Stimulated activated CD8-positive, alpha-beta memory T cell treated with anti-CD3 and anti-CD28 coated beads, Interleukin-4, amount 100 ng/mL, for 24 hours (primary cell): ENCODE data around the gene FHIP1A.

Experiments used
- DNase-seq: peaks from one replicate; pipeline ENCODE4 v3.0.0-alpha.2; 2020; ENCODE audit warnings: low read depth

Gene FHIP1A

GRCh38 chr4:151417766-151418376 is 8.9 kb downstream of the FHIP1A start:
- DNase-seq, result no peak

DNA sequence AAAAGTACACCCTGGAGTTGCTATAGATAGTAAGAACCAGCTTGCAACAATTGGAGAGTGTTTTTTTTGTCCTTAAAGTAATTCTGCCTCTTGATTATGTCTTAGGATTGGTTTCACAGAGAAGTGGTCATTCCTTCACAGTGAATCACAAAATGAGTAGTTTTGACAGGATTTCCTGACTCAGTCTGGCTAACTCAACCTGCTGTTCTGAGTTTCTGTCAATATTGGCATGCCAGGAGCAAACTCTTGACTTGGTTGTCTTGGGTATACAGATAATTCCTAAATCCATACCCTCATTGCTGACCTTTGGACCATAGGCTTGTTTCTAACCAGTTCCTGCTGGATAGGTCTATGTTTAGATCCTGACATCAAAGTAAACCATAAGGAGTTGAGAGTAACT is 9.4 kb downstream of the FHIP1A start:
- no peak for DNase-seq

DNA sequence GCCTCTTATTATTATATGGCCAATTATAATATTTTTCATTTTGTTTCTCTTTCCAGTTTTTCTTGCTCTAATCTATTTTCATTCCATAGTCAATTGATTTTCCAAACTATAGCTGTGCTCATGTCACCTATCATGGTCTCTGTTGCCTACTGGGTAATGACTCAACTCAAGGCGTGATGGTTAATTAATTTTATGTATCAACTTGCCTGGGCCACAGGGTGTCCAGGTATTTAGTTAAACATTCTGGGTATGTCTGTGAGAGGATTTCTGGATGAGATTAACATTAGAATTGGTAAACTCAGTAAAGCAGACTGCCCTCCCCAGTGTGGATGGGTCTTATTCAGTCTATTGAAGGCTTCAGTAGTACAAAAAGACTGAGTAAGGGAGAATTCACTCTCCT is 9.9 kb downstream of the FHIP1A start:
- no peak for DNase-seq

- no peak for DNase-seq
These were observed 11.4 kb downstream of the FHIP1A start for GRCh38 chr4:151420250-151420807.

DNA sequence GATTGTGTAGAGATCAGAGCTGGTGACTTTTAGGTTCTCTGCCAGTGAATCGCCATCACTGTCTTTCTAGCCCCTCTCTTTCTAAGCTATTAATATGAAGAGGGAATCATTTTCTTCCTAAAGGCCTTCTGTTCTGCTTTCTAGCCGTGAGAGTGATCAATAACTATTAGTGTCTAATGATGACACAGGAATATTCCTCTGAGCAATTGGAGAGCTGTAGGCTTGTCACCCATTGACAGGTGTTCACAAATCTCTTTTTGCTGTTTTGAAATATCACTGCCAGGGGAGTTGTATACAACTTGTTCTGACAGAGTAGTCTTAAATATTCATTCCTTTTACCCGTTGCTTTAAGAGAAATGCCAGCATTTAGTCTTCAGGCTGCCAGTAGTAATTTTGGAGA is 13.9 kb downstream of the FHIP1A start:
- no peak for DNase-seq

- no peak for DNase-seq
These were observed 17.5 kb downstream of the FHIP1A start for GRCh38 chr4:151426513-151426912.

- no peak for DNase-seq
These were observed 18.3 kb downstream of the FHIP1A start for GRCh38 chr4:151427266-151427665.

DNA sequence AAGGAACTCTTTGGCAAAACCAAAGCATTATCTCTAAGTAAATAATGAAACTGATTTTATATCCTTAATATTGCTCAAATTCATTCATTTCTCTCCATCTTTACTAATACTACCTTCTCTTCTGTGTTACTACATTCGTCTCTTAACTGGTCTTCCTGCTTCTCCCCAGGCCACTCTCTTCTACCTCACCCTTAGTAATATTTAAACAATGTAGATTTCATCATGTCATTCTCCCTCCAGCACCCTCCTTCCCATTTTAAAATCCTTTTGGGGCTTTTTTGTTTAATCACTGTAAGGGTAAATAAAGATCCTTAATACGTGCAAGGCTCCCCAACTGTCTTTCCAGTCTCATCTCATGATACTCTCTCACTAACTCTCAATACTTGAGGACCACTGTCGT is 19.4 kb downstream of the FHIP1A start:
- no peak for DNase-seq

DNA sequence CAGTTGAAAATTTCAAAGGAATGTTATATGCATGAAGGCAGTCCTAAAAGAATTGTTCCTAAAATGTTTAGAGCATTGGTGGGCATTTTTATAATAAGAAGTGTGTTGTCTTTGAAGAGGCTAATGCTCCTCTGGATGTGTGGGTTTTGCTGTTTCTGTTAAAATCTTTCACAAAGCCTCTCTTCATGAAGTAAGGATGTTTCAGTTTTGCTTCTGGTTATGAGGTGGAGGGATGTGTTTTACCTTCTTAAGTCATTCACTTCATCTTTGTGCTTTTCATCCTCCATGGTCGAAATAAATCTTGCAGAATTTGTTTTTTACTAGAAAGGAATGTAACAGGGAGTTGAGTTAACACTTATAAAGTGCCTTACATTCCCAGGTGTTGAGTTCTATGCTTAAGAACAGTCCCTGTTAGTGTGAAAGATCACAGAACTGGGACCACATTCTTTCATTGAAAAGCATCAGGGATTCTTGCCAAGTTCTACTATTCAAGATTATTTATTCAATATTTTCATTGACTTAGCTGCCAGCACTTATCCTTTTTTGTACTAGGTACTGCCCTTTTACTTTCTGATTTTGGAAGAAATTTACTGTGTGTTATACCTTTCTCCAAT is 21.1 kb downstream of the FHIP1A start:
- no peak for DNase-seq

GRCh38 chr4:151430740-151431457 is 21.9 kb downstream of the FHIP1A start:
- DNase-seq, result no peak

DNA sequence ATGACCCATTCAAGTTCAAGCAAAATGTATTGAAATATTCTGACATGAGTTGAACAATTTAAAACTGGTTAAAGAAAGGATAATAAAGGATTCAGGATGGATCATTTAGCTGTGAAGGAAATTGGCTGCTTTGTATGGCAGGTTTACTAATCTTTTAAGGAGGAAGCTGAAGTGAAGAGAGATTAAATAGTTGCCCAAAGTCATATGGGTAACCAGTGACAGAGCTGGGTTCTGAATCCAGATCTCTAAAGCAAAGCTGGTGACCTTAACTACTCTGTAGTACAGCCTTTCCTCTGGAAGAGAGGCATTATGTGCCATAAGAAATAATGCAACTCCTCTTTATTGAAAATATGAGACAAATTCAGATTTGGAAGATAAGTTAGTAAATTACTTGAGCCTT is 22.8 kb downstream of the FHIP1A start:
- no peak for DNase-seq

DNA sequence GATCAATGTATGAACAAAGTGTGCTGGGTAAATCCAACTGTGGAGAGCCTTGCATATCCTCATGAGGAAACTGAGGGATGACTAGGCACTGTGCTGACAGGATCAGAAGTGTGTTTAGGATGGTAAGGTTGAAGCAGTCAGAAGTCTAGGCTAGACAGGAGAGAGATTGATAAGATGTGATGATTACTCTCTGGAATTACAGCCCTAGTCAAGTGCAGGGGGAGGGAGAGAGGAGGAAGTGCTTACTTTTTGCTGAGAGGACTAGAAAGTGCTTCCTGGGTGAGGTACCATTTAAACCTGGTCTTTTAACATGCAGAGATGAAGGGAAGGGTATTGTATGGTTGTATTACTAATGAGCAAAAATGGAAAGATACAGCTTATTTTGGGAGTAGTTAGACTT is 23.7 kb downstream of the FHIP1A start:
- DNase-seq, result no peak

DNA sequence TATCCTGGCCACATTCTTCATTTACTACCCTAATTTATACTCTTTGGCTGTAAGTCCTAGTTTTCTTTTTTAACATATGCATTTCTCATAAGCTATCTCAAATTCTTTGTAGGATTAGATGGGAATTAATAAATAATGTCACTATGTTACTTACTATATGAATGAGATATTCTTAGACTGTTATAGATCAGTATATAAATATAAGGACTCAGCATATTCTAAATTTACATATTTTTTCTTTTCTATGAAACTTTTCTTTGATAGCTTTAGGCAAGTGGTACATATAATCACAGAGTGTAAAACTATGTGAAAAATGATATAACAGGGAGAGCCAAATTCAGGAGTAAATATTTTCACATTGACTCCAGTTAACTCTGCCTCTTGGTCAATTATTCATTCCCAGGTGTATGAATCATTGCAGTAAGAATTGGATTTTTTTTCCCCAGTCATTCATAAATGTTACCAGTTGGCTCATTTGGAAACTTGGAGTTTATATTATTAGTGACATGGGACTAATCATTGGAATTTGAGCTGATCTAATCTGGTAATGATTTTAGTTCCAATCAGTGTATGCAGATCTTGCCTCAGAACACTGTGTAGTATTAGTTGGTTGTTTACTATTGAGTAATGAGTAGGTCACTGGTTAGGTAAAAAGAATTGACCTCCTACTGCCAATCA is 25.3 kb downstream of the FHIP1A start:
- no peak for DNase-seq

DNA sequence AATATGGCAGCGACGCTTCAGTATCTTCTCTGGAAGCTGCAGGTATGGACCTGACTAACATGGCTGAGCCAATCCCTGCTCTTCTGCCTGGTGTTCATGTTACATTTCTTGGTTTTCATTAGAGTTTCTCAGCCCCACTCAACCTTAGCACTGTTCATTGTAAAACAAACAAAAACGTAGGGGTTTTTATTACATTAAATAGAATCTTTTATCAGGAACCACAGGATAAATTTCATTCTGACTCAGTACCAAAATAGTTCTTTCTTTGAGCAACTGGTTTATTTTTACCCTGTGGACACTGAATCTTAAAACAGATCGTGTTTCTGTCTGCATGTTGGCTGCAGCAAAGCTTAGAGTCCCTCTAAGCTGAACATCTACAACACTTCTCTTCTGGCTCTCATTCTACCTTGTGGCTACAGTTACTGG is 27.1 kb downstream of the FHIP1A start:
- no peak for DNase-seq

GRCh38 chr4:151437505-151437904 is 28.5 kb downstream of the FHIP1A start:
- no peak for DNase-seq

GRCh38 chr4:151438154-151438553 is 29.2 kb downstream of the FHIP1A start:
- no peak for DNase-seq

DNA sequence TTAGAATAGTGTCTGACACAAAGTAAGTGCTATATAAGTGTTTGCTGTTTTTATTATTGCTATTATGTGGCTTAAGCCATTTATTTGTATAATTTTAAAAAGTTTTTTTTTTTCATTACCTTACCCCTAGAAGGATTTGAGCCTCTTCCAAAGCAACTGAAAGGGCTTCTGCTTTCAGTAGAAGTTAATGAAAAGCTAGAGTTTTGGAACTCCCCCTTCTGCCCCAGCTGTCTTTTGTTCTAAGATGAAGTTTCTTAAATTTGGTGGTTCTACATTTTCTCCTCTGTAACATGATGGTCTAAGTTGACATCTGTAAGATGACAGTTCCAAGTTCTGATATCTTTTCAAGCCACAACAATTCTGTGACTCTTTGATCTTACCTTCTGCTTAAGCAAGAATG is 30.3 kb downstream of the FHIP1A start:
- DNase-seq, result no peak

DNA sequence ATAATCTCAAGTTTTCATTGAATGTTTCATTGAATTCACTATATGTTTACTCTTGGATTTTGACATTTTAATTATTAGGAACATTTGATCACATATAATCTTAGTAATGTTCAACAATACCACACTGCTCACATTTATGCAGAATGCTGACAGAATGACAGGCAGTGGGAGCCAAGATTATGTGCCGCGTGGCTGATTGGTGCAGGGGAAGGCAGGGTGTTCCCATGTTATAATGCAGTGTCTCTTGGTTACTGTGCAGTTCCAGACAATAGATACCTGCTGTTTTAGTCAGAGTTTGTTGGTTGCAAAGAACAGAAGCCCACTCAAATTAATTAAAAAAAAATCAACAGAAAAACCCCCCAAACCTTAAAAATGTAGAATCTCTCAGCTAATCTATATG is 33.0 kb downstream of the FHIP1A start:
- DNase-seq, result no peak

- no peak for DNase-seq
These were observed 34.3 kb downstream of the FHIP1A start for GRCh38 chr4:151443247-151443646.

DNA sequence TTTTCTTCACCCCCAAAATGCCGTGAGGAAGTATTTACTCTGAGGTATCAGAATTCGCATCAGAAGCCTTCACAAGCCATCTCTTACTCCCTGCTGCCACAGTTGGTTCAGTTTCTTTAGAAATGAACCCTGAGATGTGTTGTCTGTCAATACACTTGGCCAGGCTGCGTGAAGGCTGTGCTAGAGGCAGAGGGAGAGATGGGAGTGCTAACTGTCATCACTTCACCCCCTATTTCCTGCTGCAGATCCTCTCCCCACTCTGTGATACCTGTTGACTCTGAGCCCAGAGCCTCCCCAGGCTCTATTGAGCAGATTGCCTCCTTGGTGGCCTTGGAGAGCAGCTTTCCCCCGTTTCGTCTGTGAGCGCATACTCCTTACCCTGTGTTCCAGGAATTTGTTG is 34.8 kb downstream of the FHIP1A start:
- DNase-seq, result no peak

- DNase-seq, result no peak
These were observed 37.2 kb downstream of the FHIP1A start for GRCh38 chr4:151446208-151446607.

DNA sequence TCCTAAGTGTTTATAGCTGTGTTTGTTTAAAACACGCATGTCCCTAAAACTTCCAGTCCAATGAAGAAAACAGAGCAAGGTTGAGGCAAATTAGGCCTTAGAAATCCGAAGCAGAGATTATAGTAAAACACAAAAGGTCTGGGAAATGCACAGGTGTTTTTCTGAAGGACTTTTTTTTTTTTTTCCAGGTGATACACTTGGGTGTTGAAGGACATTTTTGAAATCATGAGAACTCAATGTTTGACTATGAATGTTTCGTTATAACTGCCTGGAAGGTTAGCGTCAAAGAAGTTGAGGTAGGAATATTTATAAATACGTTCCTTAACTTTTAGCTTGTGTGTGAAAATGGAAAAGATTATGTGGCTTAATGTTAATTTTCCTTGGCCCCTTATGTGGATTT is 45.5 kb downstream of the FHIP1A start:
- DNase-seq, result no peak

- no peak for DNase-seq
These were observed 46.2 kb downstream of the FHIP1A start for GRCh38 chr4:151455212-151455611.
